Measurements from ENCODE around the gene FNDC3B.

The FNDC3B gene

GRCh38 chr3:172174513-172175253, 135.3 kb downstream of the FNDC3B start:
- DNase-seq = no peak

GRCh38 chr3:172175254-172175599, 135.8 kb downstream of the FNDC3B start:
- no peak for DNase-seq

- no peak for DNase-seq
Measured at GRCh38 chr3:172176061-172176770, 136.8 kb downstream of the FNDC3B start.

GRCh38 chr3:172177046-172177445, 137.7 kb downstream of the FNDC3B start:
- no peak for DNase-seq

- DNase-seq = no peak
Measured at GRCh38 chr3:172177803-172178316, 138.5 kb downstream of the FNDC3B start.

- no peak for DNase-seq
Measured at GRCh38 chr3:172179680-172180399, 140.5 kb downstream of the FNDC3B start.

GRCh38 chr3:172180473-172180872, 141.1 kb downstream of the FNDC3B start:
- DNase-seq = no peak

GRCh38 chr3:172181932-172182586, 142.7 kb downstream of the FNDC3B start:
- no peak for DNase-seq

- no peak for DNase-seq
Measured at GRCh38 chr3:172182797-172183196, 143.4 kb downstream of the FNDC3B start.

- no peak for DNase-seq
Measured at GRCh38 chr3:172184106-172184822, 144.9 kb downstream of the FNDC3B start.

GRCh38 chr3:172185907-172186306, 146.5 kb downstream of the FNDC3B start:
- no peak for DNase-seq

GRCh38 chr3:172186607-172187006, 147.2 kb downstream of the FNDC3B start:
- DNase-seq = no peak

GRCh38 chr3:172187511-172187910, 148.1 kb downstream of the FNDC3B start:
- no peak for DNase-seq

GRCh38 chr3:172188511-172188910, 149.1 kb downstream of the FNDC3B start:
- DNase-seq = no peak

- no peak for DNase-seq
Measured at GRCh38 chr3:172189213-172189612, 149.8 kb downstream of the FNDC3B start.

GRCh38 chr3:172189987-172190603, 150.7 kb downstream of the FNDC3B start:
- no peak for DNase-seq

GRCh38 chr3:172190980-172191379, 151.6 kb downstream of the FNDC3B start:
- DNase-seq = no peak

- DNase-seq = no peak
Measured at GRCh38 chr3:172191629-172192028, 152.3 kb downstream of the FNDC3B start.

GRCh38 chr3:172192830-172193415, 153.5 kb downstream of the FNDC3B start:
- DNase-seq = no peak

GRCh38 chr3:172193436-172193835, 154.1 kb downstream of the FNDC3B start:
- no peak for DNase-seq

GRCh38 chr3:172194702-172195406, 155.5 kb downstream of the FNDC3B start:
- DNase-seq = no peak

Measured in activated effector memory CD4-positive, alpha-beta T cell treated with Interleukin-2 at 50 U/mL for 16 hours (primary cell).